HEK293 (cell line): Measurements from ENCODE around the gene DDTL.
"Not testable (repeated sequence)": the region's sequence is repeated elsewhere in the genome, so short reads cannot be mapped to it uniquely, and the experiment has no call there.

Experiments used
- CTCF ChIP-seq: fragments of 450-650 bp; formaldehyde crosslinking; IDR thresholded peaks from 2 replicates; pipeline ENCODE4 v1.5.1; 2016; ENCODE audit warnings: missing biosample characterization, missing genetic modification characterization
- GLIS1 ChIP-seq: fragments of 450-650 bp; formaldehyde crosslinking; IDR thresholded peaks from 2 replicates; pipeline ENCODE4 v1.5.1; 2016; ENCODE audit warnings: missing biosample characterization, missing genetic modification characterization
- HOXA7 ChIP-seq: sonication (generic); formaldehyde crosslinking; IDR thresholded peaks from 2 replicates; pipeline ENCODE4 v1.8.1; 2022; ENCODE audit warnings: missing genetic modification reagents, borderline replicate concordance
- SALL2 ChIP-seq: fragments of 450-650 bp; formaldehyde crosslinking; IDR thresholded peaks from 2 replicates; pipeline ENCODE4 v1.5.0; 2017; ENCODE audit warnings: missing biosample characterization, mild to moderate bottlenecking, missing genetic modification characterization, borderline replicate concordance
- ZNF146 ChIP-seq: fragments of 450-650 bp; formaldehyde crosslinking; IDR thresholded peaks from 2 replicates; pipeline ENCODE4 v1.5.1; 2016; ENCODE audit warnings: missing biosample characterization, missing genetic modification characterization
- ZNF19 ChIP-seq: fragments of 450-650 bp; formaldehyde crosslinking; IDR thresholded peaks from 2 replicates; pipeline ENCODE4; 2016; ENCODE audit warnings: missing biosample characterization, missing genetic modification characterization, low read depth
- ZNF202 ChIP-seq: fragments of 450-650 bp; formaldehyde crosslinking; IDR thresholded peaks from 2 replicates; pipeline ENCODE4 v1.5.1; 2016; ENCODE audit warnings: missing biosample characterization, missing genetic modification characterization, borderline replicate concordance
- ZNF585B ChIP-seq: fragments of 450-650 bp; formaldehyde crosslinking; IDR thresholded peaks from 2 replicates; pipeline ENCODE4 v1.5.1; 2016; ENCODE audit warnings: missing biosample characterization, missing genetic modification characterization
- ZSCAN18 ChIP-seq: fragments of 450-650 bp; formaldehyde crosslinking; IDR thresholded peaks from 2 replicates; pipeline ENCODE4 v1.5.1; 2016; ENCODE audit warnings: missing biosample characterization, missing genetic modification characterization

GRCh38 chr22:23966568-23966967 is at the start of gene DDTL:
- not testable (repeated sequence) for TF ChIP-seq ZNF146 (tag by site-specific recombination); HOXA7 (CRISPR knock-in tag); CTCF; ZSCAN18 (tag by site-specific recombination); ZNF585B (tag by site-specific recombination); ZNF19 (tag by site-specific recombination); SALL2 (tag by site-specific recombination); ZNF202; GLIS1
